Lower lobe of right lung (tissue), 2 donors: ENCODE data around the gene KCTD19. TPM values are rescaled to one million over a fixed set of nuclear protein-coding genes. Genes with fewer than 3 reads are reported as not detected.
"Not testable (repeated sequence)": the region's sequence is repeated elsewhere in the genome, so short reads cannot be mapped to it uniquely, and the experiment has no call there.

ENCODE experiments used
- ATAC-seq, 2 donors: fragments of 200-7000 bp; cut with Tn5 transposase; one replicate each; pipeline ENCODE4 v1.9.1; 2020 to 2022; ENCODE audit warnings: mild to moderate bottlenecking in 2 of 2, moderate library complexity in 2 of 2
- DNase-seq: peaks from one replicate; pipeline ENCODE4 v3.0.0-alpha.2; 2020
- H3K27ac ChIP-seq: fragments of 200-600 bp; one replicate; pipeline ENCODE4 v1.8.0; 2022
- H3K27me3 ChIP-seq: fragments of 200-600 bp; one replicate; pipeline ENCODE4 v1.8.0; 2022; ENCODE audit warnings: low read depth
- H3K36me3 ChIP-seq: fragments of 200-600 bp; one replicate; pipeline ENCODE4 v1.8.0; 2022; ENCODE audit warnings: mild to moderate bottlenecking
- H3K4me1 ChIP-seq: fragments of 200-600 bp; one replicate; pipeline ENCODE4 v1.8.0; 2022
- H3K4me3 ChIP-seq: fragments of 200-600 bp; one replicate; pipeline ENCODE4 v1.8.0; 2022; ENCODE audit warnings: mild to moderate bottlenecking
- H3K9me3 ChIP-seq: fragments of 200-600 bp; one replicate; pipeline ENCODE4 v1.8.0; 2022
- CTCF ChIP-seq: fragments of 200-600 bp; IDR thresholded peaks from one replicate; pipeline ENCODE4 v1.8.0; 2022; ENCODE audit warnings: antibody characterized with exemption, mild to moderate bottlenecking
- intact Hi-C: fragments of 100-400 bp; cut with DNase I; formaldehyde crosslinking; loops from one replicate; pipeline ENCODE4 v1.11.0; 2022
- total RNA-seq: library from RNA; stranded (reverse); fragmentation: NEBNext Ultra II Directional; extraction: Animal tissue kit (Norgen Biotek cat#: 25700); gene quantifications from one replicate; pipeline ENCODE4 v1.2.1, GENCODE V29; 2021
- donor health status: DM: no; HTN: yes; CAD: no; lungs with severe emphysema.

The KCTD19 gene
- total RNA-seq, 1 donor from 2014 or later = 0.74 TPM

GRCh38 chr16:67361038-67361437, 34.5 kb upstream of the KCTD19 start:
- H3K36me3 ChIP-seq = no peaks in the 10 kb centered on the region
- intact Hi-C loops = no loop called here
- no peaks in the 10 kb centered on the region for H3K27me3 ChIP-seq
- peaks cover 23% of the 10 kb centered on the region for H3K4me1 ChIP-seq
- ATAC-seq = no peak
- TF ChIP-seq CTCF = no peak
- DNase-seq = no peak
- H3K27ac ChIP-seq = no peak overlapping the region
- no peaks in the 10 kb centered on the region for H3K9me3 ChIP-seq
- H3K4me3 ChIP-seq = no peak overlapping the region

- intact Hi-C loops, H3K4me3 ChIP-seq, ATAC-seq: not testable (repeated sequence)
Measured at GRCh38 chr16:67359540-67360269, 33.2 kb upstream of the KCTD19 start.

GRCh38 chr16:67357561-67357960, 31.0 kb upstream of the KCTD19 start:
- DNase-seq = no peak
- Histone ChIP-seq H3K4me3 (no peak overlapping the region), H3K27ac (no peak overlapping the region), H3K27me3 (no peaks in the 10 kb centered on the region), H3K4me1 (peaks cover 6% of the 10 kb centered on the region), H3K36me3 (no peaks in the 10 kb centered on the region), H3K9me3 (no peaks in the 10 kb centered on the region)
- TF ChIP-seq CTCF = no peak
- ATAC-seq = no peak
- intact Hi-C loops = no loop called here

More at GRCh38 chr16:67359540-67360269, 33.2 kb upstream of the KCTD19 start:
- H3K36me3 ChIP-seq, H3K27ac ChIP-seq, H3K27me3 ChIP-seq, H3K9me3 ChIP-seq: not testable (repeated sequence)
- peaks cover 17% of the 10 kb centered on the region for H3K4me1 ChIP-seq
- DNase-seq = peak; percentile 56

- H3K36me3 ChIP-seq = no peaks in the 10 kb centered on the region
- ATAC-seq = no peak
- H3K27me3 ChIP-seq = no peaks in the 10 kb centered on the region
- no peak overlapping the region for H3K4me3 ChIP-seq
- intact Hi-C loops = no loop called here
- TF ChIP-seq CTCF = no peak
- peaks cover 6% of the 10 kb centered on the region for H3K4me1 ChIP-seq
- DNase-seq = no peak
- no peaks in the 10 kb centered on the region for H3K9me3 ChIP-seq
- H3K27ac ChIP-seq = no peak overlapping the region
Measured at GRCh38 chr16:67356396-67356795, 29.9 kb upstream of the KCTD19 start.

GRCh38 chr16:67352463-67352862, 25.9 kb upstream of the KCTD19 start:
- H3K4me1 ChIP-seq, ATAC-seq, H3K4me3 ChIP-seq, H3K9me3 ChIP-seq, DNase-seq, H3K27me3 ChIP-seq, intact Hi-C loops, H3K36me3 ChIP-seq, H3K27ac ChIP-seq: not testable (repeated sequence)

GRCh38 chr16:67350324-67350723, 23.8 kb upstream of the KCTD19 start:
- TF ChIP-seq CTCF = no peak
- Histone ChIP-seq H3K36me3 (no peaks in the 10 kb centered on the region), H3K4me1 (peaks cover 18% of the 10 kb centered on the region), H3K27me3 (no peaks in the 10 kb centered on the region), H3K4me3 (no peak overlapping the region), H3K27ac (no peak overlapping the region), H3K9me3 (no peaks in the 10 kb centered on the region)
- intact Hi-C loops = no loop called here
- DNase-seq = no peak
- no peak for ATAC-seq
